BLaER1 (cell line): ENCODE data around the gene GH1.
"Not testable (repeated sequence)": the region's sequence is repeated elsewhere in the genome, so short reads cannot be mapped to it uniquely, and the experiment has no call there.

Experiments
- H3K27ac ChIP-seq: shearing (Covaris generic); formaldehyde crosslinking; 2 replicates; pipeline ENCODE4 v1.8.1; 2022
- H3K27me3 ChIP-seq: shearing (Covaris generic); formaldehyde crosslinking; 2 replicates; pipeline ENCODE4 v1.8.1; 2022
- H3K36me3 ChIP-seq: shearing (Covaris generic); formaldehyde crosslinking; 2 replicates; pipeline ENCODE4 v1.8.1; 2022
- H3K4me1 ChIP-seq: shearing (Covaris generic); formaldehyde crosslinking; 2 replicates; pipeline ENCODE4 v1.8.1; 2022
- H3K4me2 ChIP-seq: shearing (Covaris generic); formaldehyde crosslinking; 2 replicates; pipeline ENCODE4 v1.8.1; 2022
- H3K4me3 ChIP-seq: shearing (Covaris generic); formaldehyde crosslinking; 2 replicates; pipeline ENCODE4 v1.8.1; 2022
- H3K9ac ChIP-seq: shearing (Covaris generic); formaldehyde crosslinking; 2 replicates; pipeline ENCODE4 v1.8.1; 2022
- H3K9me3 ChIP-seq: shearing (Covaris generic); formaldehyde crosslinking; 2 replicates; pipeline ENCODE4 v1.8.1; 2022
- H4K20me1 ChIP-seq: shearing (Covaris generic); formaldehyde crosslinking; 2 replicates; pipeline ENCODE4 v1.8.1; 2022
- Cebpa-rat ChIP-seq: shearing (Covaris generic); IDR thresholded peaks from 2 replicates; pipeline ENCODE4 v1.8.1; 2022

GH1 gene

DNA sequence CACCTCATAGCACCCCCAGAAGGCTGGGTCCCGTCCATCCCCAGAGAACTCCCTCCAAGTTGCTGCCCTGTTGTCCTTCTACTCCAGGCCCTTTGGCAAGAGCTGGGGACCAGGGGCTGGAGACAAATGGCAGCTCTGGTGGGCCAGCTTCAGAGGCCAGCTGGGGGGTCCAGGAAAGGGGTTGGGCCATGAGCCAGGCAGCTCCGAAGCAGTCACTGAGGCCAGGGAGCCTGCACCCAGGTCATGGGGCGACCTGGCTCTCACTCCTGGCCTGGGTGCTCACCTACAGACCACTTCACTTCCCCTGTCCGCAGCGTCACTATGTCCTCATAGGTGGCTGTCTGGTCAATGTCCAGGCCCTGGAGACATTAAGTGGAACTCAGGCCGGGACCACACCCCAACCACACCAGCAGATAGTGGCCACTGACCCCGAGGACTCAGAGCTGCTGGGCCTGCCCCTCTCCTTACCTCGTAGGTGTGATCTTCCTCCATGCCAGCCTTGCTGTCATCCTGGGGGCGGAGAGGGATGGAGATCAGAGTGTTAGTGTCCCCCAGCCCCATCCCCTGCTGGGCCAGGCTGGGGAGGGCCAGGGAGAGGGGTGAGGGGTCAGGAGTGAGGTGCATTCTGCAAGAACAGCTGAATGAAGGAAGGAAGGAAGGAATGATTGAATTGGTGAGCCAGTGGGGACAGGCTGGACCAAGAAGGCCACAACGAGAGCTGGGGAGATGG is 10.5 kb upstream of the GH1 start:
- H3K27ac ChIP-seq = peak overlapping the region; percentile 97
- no peak for TF ChIP-seq Cebpa-rat
- H3K27me3 ChIP-seq = no peaks in the 10 kb centered on the region
- peak overlapping the region; percentile 90 for H3K4me3 ChIP-seq
- H3K9ac ChIP-seq = peak overlapping the region; percentile 94
- peaks cover 30% of the 10 kb centered on the region for H3K36me3 ChIP-seq
- peak overlapping the region; percentile 99 for H3K4me2 ChIP-seq
- H3K9me3 ChIP-seq = no peaks in the 10 kb centered on the region
- H3K4me1 ChIP-seq = peaks cover 88% of the 10 kb centered on the region
- H4K20me1 ChIP-seq = peaks cover 39% of the 10 kb centered on the region

DNA sequence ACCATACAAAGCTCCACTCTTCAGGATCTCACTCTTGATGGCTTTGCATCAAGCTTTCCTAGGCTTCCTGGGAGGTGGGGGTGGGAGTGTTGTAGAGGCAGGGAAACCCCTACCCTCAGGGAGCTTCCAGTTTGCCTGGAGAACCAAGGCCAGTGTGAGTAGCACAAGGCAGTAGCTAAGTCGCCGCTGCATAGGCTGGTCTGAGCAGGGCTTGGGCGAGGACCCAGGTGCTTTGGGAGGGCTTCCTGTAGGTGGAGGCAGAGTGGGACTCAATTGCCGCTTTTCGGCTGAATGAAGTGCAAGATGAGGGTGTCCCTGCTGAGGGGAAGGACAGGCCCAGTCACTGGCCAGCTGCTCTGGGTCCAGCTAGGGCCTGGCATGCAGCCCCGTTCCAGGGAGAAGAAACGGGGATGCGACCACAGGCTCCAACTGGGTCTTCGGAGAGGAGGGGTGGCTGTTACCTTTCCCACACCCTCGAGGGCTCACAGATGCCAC is 9.6 kb upstream of the GH1 start:
- Histone ChIP-seq H3K27me3 (no peaks in the 10 kb centered on the region), H3K4me2 (peak overlapping the region; percentile 99), H3K4me1 (peaks cover 88% of the 10 kb centered on the region), H3K9me3 (no peaks in the 10 kb centered on the region), H3K27ac (peak overlapping the region; percentile 97), H4K20me1 (peaks cover 39% of the 10 kb centered on the region), H3K4me3 (peak overlapping the region; percentile 90), H3K36me3 (peaks cover 30% of the 10 kb centered on the region), H3K9ac (peak overlapping the region; percentile 94)
- no peak for TF ChIP-seq Cebpa-rat

DNA sequence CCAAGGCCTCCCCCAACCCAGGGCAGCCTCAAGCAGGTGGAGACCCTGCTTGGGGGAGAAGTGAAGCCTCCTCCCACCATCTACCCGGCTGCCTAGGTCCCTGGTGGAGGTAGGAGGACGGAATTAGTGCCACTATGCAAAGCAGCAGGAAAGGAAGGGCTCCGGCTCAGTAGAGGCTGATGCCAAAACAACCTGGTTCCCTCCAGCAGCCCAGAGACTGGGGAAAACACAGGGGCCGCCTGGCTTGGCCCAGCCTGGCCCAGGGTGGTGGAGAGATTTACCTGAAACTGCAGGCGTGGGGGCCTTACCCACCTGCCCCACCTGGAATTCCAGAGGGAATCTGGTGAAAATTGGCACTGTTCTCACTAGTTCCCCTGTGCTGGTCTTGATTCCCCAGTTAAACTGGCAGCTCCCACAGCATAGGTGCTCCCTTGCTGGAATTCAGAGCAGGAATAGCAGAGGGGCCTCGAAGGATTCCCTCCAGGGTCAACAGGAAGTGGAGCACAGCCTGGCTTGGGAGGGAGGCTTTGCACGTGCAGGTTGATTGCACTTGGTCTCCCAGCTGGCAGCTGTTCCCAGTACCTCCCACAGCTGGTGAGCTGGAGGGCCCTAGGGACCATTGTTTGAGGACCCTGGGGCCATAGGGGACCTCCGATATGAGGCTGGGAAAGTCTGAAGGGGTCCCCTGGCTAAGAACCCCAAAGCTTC is 9.0 kb upstream of the GH1 start:
- Histone ChIP-seq H3K27me3 (no peaks in the 10 kb centered on the region), H4K20me1 (peaks cover 39% of the 10 kb centered on the region), H3K4me3 (peak overlapping the region; percentile 90), H3K4me2 (peak overlapping the region; percentile 99), H3K36me3 (peaks cover 30% of the 10 kb centered on the region), H3K9ac (peak overlapping the region; percentile 73), H3K9me3 (no peaks in the 10 kb centered on the region), H3K27ac (peak overlapping the region; percentile 97), H3K4me1 (peaks cover 88% of the 10 kb centered on the region)
- TF ChIP-seq Cebpa-rat = no peak

DNA sequence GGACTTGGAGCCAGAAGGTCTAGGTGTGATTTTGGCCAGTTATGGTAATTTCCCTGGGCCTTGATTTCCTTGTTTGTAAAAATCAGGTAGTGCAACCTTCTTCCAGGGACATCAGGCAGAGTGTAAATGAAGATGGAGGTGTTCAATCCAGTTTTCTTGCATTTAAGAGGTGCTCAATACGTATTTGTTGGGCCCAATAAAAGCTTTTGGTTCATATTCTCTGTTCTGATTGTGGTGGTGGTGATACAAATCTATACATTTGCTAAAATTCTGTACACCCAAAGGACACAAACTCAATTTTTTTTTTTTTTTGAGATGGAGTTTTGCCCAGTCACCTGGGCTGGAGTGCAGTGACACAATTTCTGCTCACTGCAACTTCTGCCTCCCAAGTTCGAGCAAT is 7.5 kb upstream of the GH1 start:
- peak overlapping the region; percentile 90; the same call in 1 of the 2 replicates for H3K4me3 ChIP-seq
- no peaks in the 10 kb centered on the region for H3K27me3 ChIP-seq
- peaks cover 95% of the 10 kb centered on the region for H3K4me1 ChIP-seq
- peak overlapping the region; percentile 97 for H3K27ac ChIP-seq
- H3K4me2 ChIP-seq = peak overlapping the region; percentile 99
- no peak for TF ChIP-seq Cebpa-rat
- peaks cover 36% of the 10 kb centered on the region for H4K20me1 ChIP-seq
- no peaks in the 10 kb centered on the region for H3K9me3 ChIP-seq
- peak overlapping the region; percentile 73 for H3K9ac ChIP-seq
- H3K36me3 ChIP-seq = peaks cover 30% of the 10 kb centered on the region

DNA sequence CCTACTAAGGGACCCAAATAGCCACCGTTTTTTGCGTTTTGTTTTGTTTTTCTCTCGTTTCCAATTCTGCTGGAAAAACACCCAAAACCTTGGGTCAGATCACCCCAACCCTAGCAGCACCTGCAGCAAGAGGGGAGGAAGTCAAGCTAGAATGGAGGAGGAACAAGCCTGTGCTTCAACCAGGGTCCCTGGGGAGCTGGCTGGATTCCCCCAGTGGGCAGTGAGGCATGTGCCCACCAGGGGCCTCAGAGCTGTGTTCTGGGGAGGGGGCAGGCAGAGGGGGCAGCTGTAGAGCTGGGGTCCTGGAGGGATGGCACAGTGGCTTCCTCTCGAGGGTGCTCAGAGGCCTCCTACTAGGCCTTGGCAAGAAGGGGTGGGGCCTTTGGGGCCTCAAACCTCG is 7.0 kb upstream of the GH1 start:
- H3K4me2 ChIP-seq = peak overlapping the region; percentile 99
- no peak for TF ChIP-seq Cebpa-rat
- peaks cover 96% of the 10 kb centered on the region for H3K4me1 ChIP-seq
- H3K27me3 ChIP-seq = no peaks in the 10 kb centered on the region
- H3K27ac ChIP-seq = peak overlapping the region; percentile 97
- H3K36me3 ChIP-seq = peaks cover 29% of the 10 kb centered on the region
- no peak overlapping the region; the same call in none of the 2 replicates for H3K4me3 ChIP-seq
- peaks cover 31% of the 10 kb centered on the region for H4K20me1 ChIP-seq
- H3K9ac ChIP-seq = peak overlapping the region; percentile 73
- no peaks in the 10 kb centered on the region for H3K9me3 ChIP-seq

DNA sequence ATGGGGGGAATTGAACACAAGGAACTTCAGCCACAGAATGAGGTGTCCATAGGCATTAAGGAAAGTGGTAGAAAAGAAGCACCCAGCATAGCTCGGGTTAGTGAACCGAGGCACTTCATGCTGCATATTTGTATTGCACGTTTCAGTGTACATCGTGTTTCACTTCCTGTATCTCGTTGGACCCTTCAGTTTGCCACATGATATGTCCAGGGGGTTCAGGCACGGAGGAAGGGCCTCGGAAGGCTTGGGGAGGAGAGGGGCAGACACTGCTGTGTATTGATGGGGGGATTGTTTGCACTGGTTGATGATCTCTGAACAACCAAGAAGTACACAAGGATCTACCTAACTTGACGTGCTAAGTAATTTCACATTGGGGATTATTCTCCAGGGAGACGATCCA is 3.8 kb upstream of the GH1 start:
- H3K4me2 ChIP-seq = peak overlapping the region; percentile 99
- not testable (repeated sequence) for H3K4me3 ChIP-seq, H3K9me3 ChIP-seq, H3K9ac ChIP-seq, H3K27me3 ChIP-seq, H3K36me3 ChIP-seq, H4K20me1 ChIP-seq
- H3K27ac ChIP-seq = peak overlapping the region; percentile 66
- H3K4me1 ChIP-seq = peaks cover 88% of the 10 kb centered on the region

DNA sequence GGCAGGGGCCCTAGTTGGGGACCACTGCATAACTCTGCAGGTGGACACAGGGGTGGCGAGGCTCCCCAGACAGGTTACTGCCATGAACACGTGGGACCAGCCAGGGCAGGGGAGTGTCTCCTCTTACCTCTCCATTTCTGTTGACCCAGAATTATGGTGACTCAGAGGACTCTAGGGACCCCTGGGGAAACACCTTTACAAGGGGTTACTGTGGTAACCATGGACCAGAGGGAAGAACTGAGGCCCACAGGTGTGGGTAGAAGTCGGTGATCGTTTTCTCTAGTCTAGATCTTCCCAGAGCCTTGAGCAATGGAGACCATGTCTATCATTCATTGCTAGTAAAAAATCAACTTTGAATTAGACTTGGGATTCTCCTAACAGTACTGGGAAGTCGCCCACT is 2.1 kb upstream of the GH1 start:
- peak overlapping the region; percentile 54 for H3K4me2 ChIP-seq
- not testable (repeated sequence) for H4K20me1 ChIP-seq, H3K27me3 ChIP-seq, H3K9ac ChIP-seq, H3K4me3 ChIP-seq, H3K9me3 ChIP-seq, H3K36me3 ChIP-seq
- H3K4me1 ChIP-seq = peaks cover 83% of the 10 kb centered on the region
- H3K27ac ChIP-seq = peak overlapping the region; percentile 35

DNA sequence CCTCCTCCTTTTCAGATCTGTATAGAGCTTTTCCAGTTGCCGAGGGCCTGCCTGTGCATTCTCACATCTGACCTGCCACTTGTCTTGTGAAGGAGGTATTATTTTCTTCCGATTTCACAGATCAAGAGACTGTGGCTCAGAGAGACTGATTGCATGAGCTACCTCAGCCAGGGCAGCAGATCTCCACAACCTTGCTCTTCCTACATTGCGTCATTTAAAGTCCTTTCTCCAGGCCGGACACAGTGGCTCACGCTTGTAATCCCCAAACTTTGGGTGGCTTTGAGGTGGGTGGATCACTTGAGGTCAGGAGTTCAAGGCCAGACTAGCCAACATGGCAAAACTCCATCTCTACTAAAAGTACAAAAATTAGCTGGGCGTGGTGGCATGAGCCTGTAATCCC is 1.4 kb upstream of the GH1 start:
- Histone ChIP-seq H3K27ac (0 out of 2 replicates have a peak overlapping the region, but pooled peaks have one; percentile 35), H3K4me2 (peak overlapping the region; percentile 54), H3K4me1 (peaks cover 82% of the 10 kb centered on the region)
- not testable (repeated sequence) for H3K27me3 ChIP-seq, H3K9ac ChIP-seq, H3K36me3 ChIP-seq, H3K4me3 ChIP-seq, H4K20me1 ChIP-seq, H3K9me3 ChIP-seq

DNA sequence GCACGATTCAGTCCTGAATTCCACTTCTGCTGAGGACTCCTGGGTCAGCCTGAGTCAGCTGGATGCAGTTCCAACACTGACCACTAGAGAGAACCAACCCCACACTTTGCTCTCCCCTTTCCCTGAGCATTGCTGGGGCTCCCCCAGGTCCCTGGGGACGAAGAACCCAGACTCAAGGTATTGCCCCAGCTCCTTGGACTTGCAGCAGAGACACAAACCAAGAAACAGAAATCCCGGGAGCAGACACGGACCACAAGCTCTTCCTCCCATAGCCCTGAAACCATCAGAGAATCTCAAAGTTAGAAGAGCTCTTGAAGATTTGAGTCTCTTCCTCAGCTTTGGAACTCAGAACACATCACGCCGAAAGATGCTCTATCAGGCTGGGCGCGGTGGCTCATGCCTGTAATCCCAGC is 678 bp upstream of the GH1 start:
- TF ChIP-seq Cebpa-rat = no peak
- Histone ChIP-seq H3K9ac (no peak overlapping the region), H3K27ac (0 out of 2 replicates have a peak overlapping the region, but pooled peaks have one; percentile 6), H3K27me3 (no peaks in the 10 kb centered on the region), H3K4me3 (no peak overlapping the region), H3K36me3 (no peaks in the 10 kb centered on the region), H3K9me3 (no peaks in the 10 kb centered on the region), H4K20me1 (no peaks in the 10 kb centered on the region), H3K4me1 (peaks cover 80% of the 10 kb centered on the region), H3K4me2 (peak overlapping the region; percentile 54)

DNA sequence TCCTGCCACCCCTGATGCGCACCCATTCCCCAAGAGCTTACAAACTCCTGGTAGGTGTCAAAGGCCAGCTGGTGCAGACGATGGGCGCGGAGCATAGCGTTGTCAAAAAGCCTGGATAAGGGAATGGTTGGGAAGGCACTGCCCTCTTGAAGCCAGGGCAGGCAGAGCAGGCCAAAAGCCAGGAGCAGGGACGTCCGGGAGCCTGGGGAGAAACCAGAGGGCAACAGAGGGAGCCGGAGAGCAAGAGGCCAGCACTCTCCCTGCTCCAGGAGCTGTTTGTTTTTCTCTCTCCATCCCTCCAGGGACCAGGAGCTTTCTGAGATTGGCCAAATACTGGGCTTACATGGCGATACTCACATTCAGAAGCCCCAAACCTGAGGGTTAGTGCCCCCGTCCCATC is 334 bp downstream of the GH1 start:
- H3K4me3 ChIP-seq = no peak overlapping the region
- no peak overlapping the region for H3K9ac ChIP-seq
- H3K27ac ChIP-seq = no peak overlapping the region
- H3K9me3 ChIP-seq = no peaks in the 10 kb centered on the region
- H3K36me3 ChIP-seq = no peaks in the 10 kb centered on the region
- no peaks in the 10 kb centered on the region for H4K20me1 ChIP-seq
- no peak for TF ChIP-seq Cebpa-rat
- 0 out of 2 replicates have a peak overlapping the region, but pooled peaks have one; percentile 8 for H3K4me2 ChIP-seq
- peaks cover 80% of the 10 kb centered on the region for H3K4me1 ChIP-seq
- H3K27me3 ChIP-seq = no peaks in the 10 kb centered on the region
